ENCODE data around the gene ATP8B2.
"Not testable (repeated sequence)": the region's sequence is repeated elsewhere in the genome, so short reads cannot be mapped to it uniquely, and the experiment has no call there.

Gene ATP8B2

GRCh38 chr1:154360288-154360687 lies 35.0 kb downstream of the ATP8B2 start:
- H3K4me3 Mint-ChIP-seq, result no peak overlapping the region
- no peaks in the 10 kb centered on the region for H3K4me1 Mint-ChIP-seq (ENCODE audit: low read depth in 2 of 2)
- no peak for ATAC-seq (replicated peaks)
- H3K27ac Mint-ChIP-seq, result no peak overlapping the region
- H3K9me3 Mint-ChIP-seq, result no peaks in the 10 kb centered on the region
- DNase-seq, result no peak
- no peaks in the 10 kb centered on the region for H3K27me3 Mint-ChIP-seq
- no peaks in the 10 kb centered on the region for H3K36me3 Mint-ChIP-seq (ENCODE audit: insufficient read depth)

DNA sequence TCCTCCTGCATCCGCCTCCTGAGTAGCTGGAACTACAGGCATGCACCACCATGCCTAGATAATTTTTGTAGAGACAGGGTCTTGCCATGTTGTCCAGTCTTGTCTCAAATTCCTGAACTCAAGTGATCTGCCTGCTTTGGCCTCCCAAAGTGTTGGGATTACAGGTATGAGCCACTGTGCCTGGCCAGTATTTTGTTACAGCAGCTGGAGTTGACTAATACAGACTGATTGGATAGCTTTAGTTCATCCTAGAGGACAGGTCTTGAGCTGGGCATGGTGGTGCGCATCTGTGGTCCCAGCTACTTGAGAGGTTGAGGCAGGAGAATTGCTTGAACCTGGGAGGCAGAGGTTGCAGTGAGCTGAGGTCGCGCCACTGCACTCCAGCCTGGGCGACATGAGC lies 35.6 kb downstream of the ATP8B2 start:
- not testable (repeated sequence) for H3K27ac Mint-ChIP-seq, H3K9me3 Mint-ChIP-seq

GRCh38 chr1:154361357-154361756 lies 36.0 kb downstream of the ATP8B2 start:
- Mint-ChIP-seq H3K36me3 (ENCODE audit: insufficient read depth) (no peaks in the 10 kb centered on the region), H3K9me3 (no peaks in the 10 kb centered on the region), H3K4me1 (ENCODE audit: low read depth in 2 of 2) (no peaks in the 10 kb centered on the region), H3K27ac (no peak overlapping the region), H3K4me3 (no peak overlapping the region), H3K27me3 (peaks cover 0 to 5% of the 10 kb centered on the region in 2 donors)
- no peak for DNase-seq
- ATAC-seq (replicated peaks), result no peak

More for the DNA sequence above, 35.6 kb downstream of the ATP8B2 start:
- not testable (repeated sequence) for H3K36me3 Mint-ChIP-seq (ENCODE audit: insufficient read depth); H3K4me1 Mint-ChIP-seq (ENCODE audit: low read depth in 2 of 2); H3K4me3 Mint-ChIP-seq; DNase-seq; ATAC-seq (replicated peaks); H3K27me3 Mint-ChIP-seq

DNA sequence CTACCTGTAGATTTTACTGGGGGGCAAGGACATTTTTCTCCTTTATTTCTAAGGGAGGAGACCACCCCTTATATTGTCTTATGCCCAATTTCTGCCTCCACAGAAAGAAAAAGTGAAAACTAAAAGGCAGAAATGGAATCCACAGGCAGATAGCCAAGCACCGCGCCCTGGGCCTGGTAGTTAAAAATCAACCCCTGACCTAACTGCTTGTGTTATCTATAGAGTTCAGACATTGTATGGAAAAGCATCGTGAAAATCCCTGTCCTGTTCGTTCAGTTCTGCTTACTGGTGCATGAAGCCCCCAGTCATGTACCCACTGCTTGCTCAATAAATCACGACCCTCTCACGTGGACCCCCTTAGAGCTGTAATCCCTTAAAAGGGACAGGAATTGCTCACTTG lies 46.1 kb downstream of the ATP8B2 start:
- Mint-ChIP-seq H3K4me1 (ENCODE audit: low read depth in 2 of 2) (peaks cover 1 to 6% of the 10 kb centered on the region in 2 donors), H3K36me3 (ENCODE audit: insufficient read depth) (peaks cover 3% of the 10 kb centered on the region)

DNA sequence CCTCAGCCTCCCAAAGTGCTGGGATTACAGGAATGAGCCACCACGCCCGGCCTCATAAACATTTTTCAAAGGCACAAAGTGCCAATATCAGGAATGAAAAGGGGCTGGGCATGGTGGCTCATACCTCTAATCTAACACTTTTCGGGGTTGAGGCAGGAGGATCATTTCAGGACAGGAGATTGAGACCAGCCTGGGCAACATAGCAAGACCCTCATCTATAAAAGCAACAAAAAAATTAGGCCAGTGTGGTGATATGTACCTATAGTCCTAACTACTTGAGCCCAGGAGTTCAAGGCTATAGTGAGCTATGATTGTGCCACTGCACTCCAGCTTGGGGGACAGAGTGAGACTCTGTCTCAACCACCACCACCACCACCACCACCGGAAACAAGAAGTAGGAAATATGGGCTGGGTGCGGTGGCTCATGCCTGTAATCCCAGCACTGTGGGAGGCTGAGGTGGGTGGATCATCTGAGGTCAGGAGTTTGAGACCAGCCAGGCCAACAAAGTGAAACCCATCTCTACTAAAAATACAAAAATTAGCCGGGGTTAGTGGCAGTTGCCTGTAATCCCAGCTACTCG lies 48.5 kb downstream of the ATP8B2 start:
- H3K4me1 Mint-ChIP-seq (ENCODE audit: low read depth in 2 of 2); H3K36me3 Mint-ChIP-seq (ENCODE audit: insufficient read depth); H3K9me3 Mint-ChIP-seq; DNase-seq; H3K27ac Mint-ChIP-seq; H3K4me3 Mint-ChIP-seq; ATAC-seq (replicated peaks); H3K27me3 Mint-ChIP-seq: not testable (repeated sequence)

More for the DNA sequence above, 46.1 kb downstream of the ATP8B2 start:
- Mint-ChIP-seq H3K27me3 (peaks cover 0 to under 1% of the 10 kb centered on the region in 2 donors), H3K4me3 (no peak overlapping the region), H3K9me3 (no peaks in the 10 kb centered on the region), H3K27ac (peak overlapping the region in 1 of 2 donors; percentile 13)
- DNase-seq (no peak), ATAC-seq (replicated peaks) (no peak)

GRCh38 chr1:154379301-154379700 lies 54.0 kb downstream of the ATP8B2 start:
- Mint-ChIP-seq H3K27ac (no peak overlapping the region), H3K4me1 (ENCODE audit: low read depth in 2 of 2) (peaks cover 0 to under 1% of the 10 kb centered on the region in 2 donors), H3K36me3 (ENCODE audit: insufficient read depth) (no peaks in the 10 kb centered on the region), H3K27me3 (no peaks in the 10 kb centered on the region), H3K9me3 (no peaks in the 10 kb centered on the region), H3K4me3 (no peak overlapping the region)
- DNase-seq, result no peak
- ATAC-seq (replicated peaks), result no peak

DNA sequence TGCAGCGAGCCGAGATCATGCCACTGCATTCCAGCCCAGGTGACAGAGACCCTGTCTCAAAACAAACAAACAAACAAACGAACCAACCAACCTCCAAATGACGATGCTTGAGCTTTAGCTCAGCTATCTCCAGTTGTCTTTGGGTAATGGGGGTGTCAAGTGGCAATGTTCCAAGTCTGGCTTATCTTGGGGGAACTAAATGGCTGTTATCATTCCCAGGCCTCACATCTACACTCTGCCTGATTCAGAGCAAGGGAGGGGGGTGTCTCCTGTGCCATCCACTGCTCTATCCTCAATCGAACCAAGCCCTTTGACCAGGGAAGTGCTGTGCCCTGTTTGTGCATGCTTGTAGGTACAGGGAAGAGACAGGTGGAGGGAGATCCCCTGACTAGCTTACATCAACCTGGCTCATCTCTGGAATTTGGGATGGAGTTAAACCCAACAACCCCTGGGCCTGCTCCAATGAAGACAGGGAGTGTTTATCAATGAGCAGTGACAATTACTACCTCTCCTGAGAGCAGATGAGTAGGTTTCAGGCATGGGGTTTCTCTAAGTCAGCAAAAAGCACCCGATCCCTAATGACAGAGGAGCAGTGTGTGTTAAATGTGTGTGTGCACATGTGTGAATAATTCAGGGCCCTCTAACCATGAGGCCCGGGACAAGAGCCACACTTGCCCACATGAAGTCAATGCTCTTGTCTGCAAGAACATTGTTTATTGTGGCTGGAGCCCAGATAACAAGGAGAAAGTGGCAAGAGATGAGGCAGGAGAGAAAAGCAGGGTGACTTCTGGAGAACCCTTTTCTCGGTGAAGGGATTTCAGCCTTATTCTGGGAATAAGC lies 59.5 kb downstream of the ATP8B2 start:
- Mint-ChIP-seq H3K4me3 (peak overlapping the region; percentile 69 to 78), H3K4me1 (ENCODE audit: low read depth in 2 of 2) (peaks cover 20 to 24% of the 10 kb centered on the region in 2 donors), H3K36me3 (ENCODE audit: insufficient read depth) (peaks cover 3% of the 10 kb centered on the region), H3K27me3 (no peaks in the 10 kb centered on the region), H3K9me3 (no peaks in the 10 kb centered on the region), H3K27ac (peak overlapping the region; percentile 93 to 97)
- DNase-seq, result no peak
- no peak for ATAC-seq (replicated peaks)

- H3K4me1 Mint-ChIP-seq (ENCODE audit: low read depth in 2 of 2), result peaks cover 24% of the 10 kb centered on the region in 2 donors
- ATAC-seq (replicated peaks) (peak; percentile 92), DNase-seq (peak; percentile 53 to 56 (median 55))
- H3K27me3 Mint-ChIP-seq, result no peaks in the 10 kb centered on the region
- H3K27ac Mint-ChIP-seq, result peak overlapping the region; percentile 93 to 97
- peaks cover 3% of the 10 kb centered on the region for H3K36me3 Mint-ChIP-seq (ENCODE audit: insufficient read depth)
- H3K4me3 Mint-ChIP-seq, result peak overlapping the region; percentile 69 to 78
- H3K9me3 Mint-ChIP-seq, result no peaks in the 10 kb centered on the region
Measured at GRCh38 chr1:154386643-154387352, 61.5 kb downstream of the ATP8B2 start.

DNA sequence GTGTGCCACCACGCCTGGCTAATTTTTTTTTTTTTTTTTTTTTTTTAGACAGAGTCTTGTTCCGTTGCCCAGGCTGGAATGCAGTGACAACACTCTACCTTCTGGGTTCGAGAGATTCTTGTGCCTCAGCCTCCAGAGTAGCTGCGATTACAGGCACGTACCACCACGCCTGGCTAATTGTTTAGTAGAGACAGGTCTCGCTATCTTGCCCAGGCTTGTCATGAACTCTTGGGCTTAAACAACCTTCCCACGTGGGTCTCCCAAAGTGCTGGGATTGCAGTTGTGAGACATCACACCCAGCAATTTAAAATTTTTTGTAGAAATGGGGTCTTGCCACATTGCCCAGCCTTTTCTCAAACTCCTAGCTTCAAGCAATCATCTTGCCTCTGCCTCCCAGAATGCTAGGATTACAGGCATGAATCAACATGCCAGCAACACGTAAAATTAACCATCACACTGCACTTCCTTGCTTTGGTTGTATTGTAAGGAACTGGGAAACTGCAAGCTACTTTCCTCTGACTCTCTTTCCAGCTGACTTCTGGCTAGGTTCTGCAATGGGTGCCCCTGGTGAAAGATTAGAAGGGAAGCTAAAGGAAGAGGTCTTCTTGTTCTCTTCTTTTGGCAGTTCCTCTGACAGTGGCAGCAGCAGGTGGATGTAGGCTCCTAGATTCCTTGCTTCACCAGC lies 65.9 kb downstream of the ATP8B2 start:
- Mint-ChIP-seq H3K4me3 (no peak overlapping the region), H3K36me3 (ENCODE audit: insufficient read depth) (peaks cover 3% of the 10 kb centered on the region), H3K4me1 (ENCODE audit: low read depth in 2 of 2) (peaks cover 8 to 10% of the 10 kb centered on the region in 2 donors), H3K27me3 (no peaks in the 10 kb centered on the region), H3K27ac (no peak overlapping the region), H3K9me3 (no peaks in the 10 kb centered on the region)
- no peak for ATAC-seq (replicated peaks)
- no peak for DNase-seq

GRCh38 chr1:154398141-154398540 lies 72.8 kb downstream of the ATP8B2 start:
- no peak overlapping the region for H3K27ac Mint-ChIP-seq
- no peak for DNase-seq
- no peaks in the 10 kb centered on the region for H3K9me3 Mint-ChIP-seq
- peaks cover 13 to 14% of the 10 kb centered on the region in 2 donors for H3K4me1 Mint-ChIP-seq (ENCODE audit: low read depth in 2 of 2)
- no peaks in the 10 kb centered on the region for H3K27me3 Mint-ChIP-seq
- H3K36me3 Mint-ChIP-seq (ENCODE audit: insufficient read depth), result peaks cover 7% of the 10 kb centered on the region
- no peak overlapping the region for H3K4me3 Mint-ChIP-seq
- ATAC-seq (replicated peaks), result no peak

GRCh38 chr1:154398678-154399077 lies 73.4 kb downstream of the ATP8B2 start:
- peak overlapping the region in 1 of 2 donors; percentile 41 for H3K4me3 Mint-ChIP-seq
- no peak overlapping the region for H3K27ac Mint-ChIP-seq

DNA sequence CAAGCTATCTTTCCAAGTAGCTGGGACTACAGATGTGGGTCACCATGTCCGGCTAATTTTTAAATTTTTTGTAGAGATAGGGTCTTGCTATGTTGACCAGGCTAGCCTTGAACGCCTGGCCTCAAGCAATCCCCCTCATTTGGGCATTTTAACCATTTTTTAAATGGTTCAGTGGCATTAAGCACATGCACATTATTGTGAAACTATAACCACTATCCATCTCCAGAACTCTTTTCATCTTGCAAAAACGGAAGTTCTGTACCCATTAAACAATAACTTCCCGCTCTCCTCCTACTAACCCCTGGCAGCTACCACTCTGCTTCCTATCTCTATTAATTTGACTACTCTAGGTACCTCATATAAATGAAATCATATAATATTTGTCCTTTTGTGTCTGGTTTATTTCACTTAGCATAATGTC lies 75.1 kb downstream of the ATP8B2 start:
- Mint-ChIP-seq H3K4me1 (ENCODE audit: low read depth in 2 of 2) (peaks cover 31 to 32% of the 10 kb centered on the region in 2 donors), H3K9me3 (no peaks in the 10 kb centered on the region), H3K27ac (no peak overlapping the region), H3K4me3 (no peak overlapping the region), H3K27me3 (no peaks in the 10 kb centered on the region), H3K36me3 (ENCODE audit: insufficient read depth) (peaks cover 11% of the 10 kb centered on the region)
- ATAC-seq (replicated peaks) (no peak), DNase-seq (no peak)

More at GRCh38 chr1:154398678-154399077, 73.4 kb downstream of the ATP8B2 start:
- no peaks in the 10 kb centered on the region for H3K9me3 Mint-ChIP-seq
- DNase-seq (no peak), ATAC-seq (replicated peaks) (no peak)
- peaks cover 19 to 20% of the 10 kb centered on the region in 2 donors for H3K4me1 Mint-ChIP-seq (ENCODE audit: low read depth in 2 of 2)
- H3K36me3 Mint-ChIP-seq (ENCODE audit: insufficient read depth), result peaks cover 11% of the 10 kb centered on the region
- H3K27me3 Mint-ChIP-seq, result no peaks in the 10 kb centered on the region

All from effector memory CD8-positive, alpha-beta T cell (primary cell).